ELR (cell line): Measurements from ENCODE around the gene ASF1B.
"Not testable (repeated sequence)": the region's sequence is repeated elsewhere in the genome, so short reads cannot be mapped to it uniquely, and the experiment has no call there.

Experiments used
- DNase-seq: peaks from one replicate; pipeline ENCODE4 v3.0.0-alpha.2; 2015; ENCODE audit warnings: low read depth

Gene ASF1B

DNA sequence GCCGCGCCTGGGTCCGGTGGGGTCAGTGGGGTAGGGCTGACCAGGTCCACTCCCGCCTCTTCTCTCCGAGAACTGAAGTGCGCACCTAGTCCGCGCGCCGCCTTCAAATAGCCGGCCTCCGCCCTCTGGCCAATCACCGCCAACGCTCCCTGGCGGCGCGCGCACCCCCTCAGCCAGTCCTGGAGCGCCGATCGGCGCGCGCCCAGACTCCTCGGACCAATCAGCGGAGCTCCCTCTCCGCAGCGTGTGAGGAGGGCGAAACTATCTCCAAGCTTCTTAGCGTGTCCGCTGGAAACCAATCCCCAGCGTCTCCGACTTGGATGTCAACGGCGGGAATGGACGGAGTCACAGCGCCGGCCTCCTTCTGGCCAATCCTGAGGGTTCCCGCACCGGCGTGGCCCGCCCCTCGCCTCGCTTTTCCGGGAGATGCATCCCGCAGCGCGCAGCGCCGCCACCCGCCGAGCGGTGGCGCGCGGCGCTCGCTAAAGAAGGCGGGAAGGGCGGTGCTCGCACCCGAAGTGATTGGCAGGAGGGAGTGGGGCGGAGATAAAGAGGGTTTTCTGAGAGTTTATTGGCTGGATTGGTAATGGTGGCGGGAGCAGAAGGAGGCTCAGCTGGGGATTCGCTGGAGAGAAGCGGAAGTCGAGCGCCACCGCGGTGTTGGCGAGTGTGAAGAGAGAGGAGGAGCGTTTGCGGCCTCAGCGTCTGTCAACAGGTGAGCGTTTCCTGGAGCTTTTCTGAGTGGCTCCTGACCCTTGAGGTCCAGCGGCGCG is at the start of gene ASF1B:
ASF1B (minus strand) TSS at position 81 of the 773 bp plus-strand sequence. CDS start 133 bp downstream, outside the sequence.
- peak; percentile 100 for DNase-seq

DNA sequence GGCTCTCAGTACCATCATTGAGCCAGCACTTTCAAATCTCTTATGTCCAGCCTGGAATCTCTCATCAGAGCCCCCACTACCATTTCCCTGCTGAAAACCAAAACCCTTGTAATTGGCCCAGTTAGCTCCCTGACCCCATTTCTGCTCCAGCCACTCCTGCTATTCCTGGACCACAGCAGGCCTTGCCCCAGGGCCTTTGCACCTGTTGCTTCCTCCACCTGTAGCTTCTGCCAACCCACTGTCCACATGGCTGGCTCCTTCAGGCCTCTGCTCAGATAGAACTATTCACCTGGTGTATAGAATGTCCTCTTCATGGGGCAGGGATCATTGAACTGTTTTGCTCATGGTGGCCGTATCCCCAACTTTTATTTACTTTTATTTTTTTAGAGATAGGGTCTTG is 49.3 kb upstream of the ASF1B start:
- not testable (repeated sequence) for DNase-seq

- DNase-seq, result no peak
Observed at GRCh38 chr19:14185158-14185557, 48.8 kb upstream of the ASF1B start.

- DNase-seq, result no peak
Observed at GRCh38 chr19:14183741-14184350, 47.5 kb upstream of the ASF1B start.

DNA sequence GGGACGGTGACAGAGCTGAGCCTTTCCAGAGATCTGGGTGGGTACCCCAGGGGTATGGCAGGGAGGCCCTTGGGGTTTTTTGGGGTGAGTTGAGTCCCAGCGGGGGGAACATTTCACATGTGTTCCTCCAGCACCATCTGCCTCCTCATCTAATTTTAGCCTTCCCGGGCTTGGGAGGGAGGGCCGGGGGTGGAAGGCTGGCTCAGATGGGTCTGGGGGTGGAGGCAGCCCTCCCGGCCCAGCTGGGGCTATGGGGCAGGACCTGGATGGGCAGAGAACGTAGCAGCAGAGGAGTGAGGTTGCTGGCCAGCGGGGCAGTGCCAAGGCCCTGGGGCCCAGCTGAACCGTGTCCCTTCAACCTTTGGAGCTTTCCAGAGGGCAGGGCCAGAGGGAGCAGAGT is 46.1 kb upstream of the ASF1B start:
- DNase-seq, result no peak

GRCh38 chr19:14181906-14182305 is 45.5 kb upstream of the ASF1B start:
- no peak for DNase-seq

- not testable (repeated sequence) for DNase-seq
Observed at GRCh38 chr19:14181199-14181598, 44.8 kb upstream of the ASF1B start.

GRCh38 chr19:14177496-14178074 is 41.2 kb upstream of the ASF1B start:
- DNase-seq, result no peak

GRCh38 chr19:14175351-14175792 is 39.0 kb upstream of the ASF1B start:
- DNase-seq, result no peak

DNA sequence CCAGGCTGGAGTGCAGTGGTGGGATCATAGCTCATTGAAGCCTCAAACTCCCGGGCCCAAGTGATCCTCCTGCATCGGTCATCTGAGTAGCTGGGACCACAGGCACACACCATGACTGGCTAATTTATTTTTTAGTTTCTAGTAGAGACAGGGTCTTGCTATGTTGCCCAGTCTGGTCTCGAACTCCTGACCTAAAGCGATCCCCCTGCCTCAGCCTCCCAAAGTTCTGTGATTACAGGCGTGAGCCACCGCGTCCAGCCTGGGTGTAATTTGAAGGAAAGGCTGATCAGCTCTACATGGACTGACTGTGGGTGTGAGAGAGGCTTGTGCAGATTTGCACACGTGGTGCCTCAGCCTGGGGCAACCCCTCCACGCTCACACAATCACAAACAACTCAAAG is 38.5 kb upstream of the ASF1B start:
- DNase-seq, result no peak

DNA sequence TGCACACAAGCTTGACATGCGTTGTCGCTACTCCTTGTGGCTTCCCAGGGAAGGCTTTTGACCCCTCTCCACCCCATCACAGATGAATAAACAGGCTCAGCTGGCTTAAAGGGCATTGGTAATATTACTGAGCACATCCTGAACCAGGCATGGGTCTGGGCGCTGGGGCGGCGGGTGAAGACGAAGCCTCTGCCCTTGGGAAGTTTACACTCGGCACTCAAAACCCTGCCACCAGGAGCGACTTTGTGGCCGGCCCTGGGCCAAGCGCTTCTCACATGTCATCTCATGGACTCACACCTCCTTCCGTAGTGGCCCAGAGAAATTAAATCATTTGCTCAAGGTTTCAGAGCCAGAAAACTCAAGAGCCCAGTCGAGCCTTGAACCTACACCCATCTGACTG is 32.6 kb upstream of the ASF1B start:
- DNase-seq, result no peak

GRCh38 chr19:14168259-14168972 is 32.0 kb upstream of the ASF1B start:
- no peak for DNase-seq

GRCh38 chr19:14167576-14168138 is 31.3 kb upstream of the ASF1B start:
- no peak for DNase-seq

- DNase-seq, result no peak
Observed at GRCh38 chr19:14166999-14167575, 30.7 kb upstream of the ASF1B start.

DNA sequence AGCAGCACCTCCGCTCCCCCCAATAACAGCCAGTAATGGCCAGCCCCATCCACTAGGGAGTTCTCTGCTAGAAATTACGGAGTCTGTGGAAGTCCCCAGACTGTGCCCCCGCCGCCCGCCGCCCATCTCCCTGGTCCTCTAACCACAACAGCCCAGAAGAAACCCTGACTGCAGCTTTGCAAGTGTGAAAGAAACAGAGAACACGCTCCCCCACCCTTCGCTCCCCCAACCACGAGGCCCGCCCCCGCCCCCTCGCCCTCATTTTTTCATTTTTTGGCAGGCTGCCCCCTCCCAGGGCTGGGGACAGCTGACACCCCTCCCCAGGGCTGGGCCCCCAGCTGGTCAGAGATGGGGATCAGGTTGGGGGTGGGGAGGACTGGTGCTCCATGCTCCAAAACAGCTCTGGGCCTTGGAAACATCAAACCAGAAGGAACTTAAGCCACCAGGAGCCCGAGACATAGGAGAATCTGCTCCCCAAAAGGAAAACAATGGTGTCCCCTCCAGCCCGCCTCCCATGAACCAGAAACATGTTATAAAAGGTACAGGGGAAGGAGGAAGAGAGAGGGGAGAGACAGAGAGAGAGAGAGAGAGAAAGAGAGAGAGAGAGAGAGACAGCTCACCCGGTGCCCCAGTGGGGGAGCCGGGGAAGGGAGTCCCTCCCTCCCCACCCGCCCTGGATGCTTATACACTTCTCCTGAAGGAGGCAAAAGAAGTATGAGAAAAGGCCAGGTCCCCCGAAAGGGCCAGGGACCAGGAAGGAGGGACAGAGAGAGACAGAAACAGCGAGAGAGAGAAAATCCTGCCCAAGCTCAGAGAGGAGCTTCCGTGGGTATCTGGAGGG is 29.8 kb upstream of the ASF1B start:
- no peak for DNase-seq

DNA sequence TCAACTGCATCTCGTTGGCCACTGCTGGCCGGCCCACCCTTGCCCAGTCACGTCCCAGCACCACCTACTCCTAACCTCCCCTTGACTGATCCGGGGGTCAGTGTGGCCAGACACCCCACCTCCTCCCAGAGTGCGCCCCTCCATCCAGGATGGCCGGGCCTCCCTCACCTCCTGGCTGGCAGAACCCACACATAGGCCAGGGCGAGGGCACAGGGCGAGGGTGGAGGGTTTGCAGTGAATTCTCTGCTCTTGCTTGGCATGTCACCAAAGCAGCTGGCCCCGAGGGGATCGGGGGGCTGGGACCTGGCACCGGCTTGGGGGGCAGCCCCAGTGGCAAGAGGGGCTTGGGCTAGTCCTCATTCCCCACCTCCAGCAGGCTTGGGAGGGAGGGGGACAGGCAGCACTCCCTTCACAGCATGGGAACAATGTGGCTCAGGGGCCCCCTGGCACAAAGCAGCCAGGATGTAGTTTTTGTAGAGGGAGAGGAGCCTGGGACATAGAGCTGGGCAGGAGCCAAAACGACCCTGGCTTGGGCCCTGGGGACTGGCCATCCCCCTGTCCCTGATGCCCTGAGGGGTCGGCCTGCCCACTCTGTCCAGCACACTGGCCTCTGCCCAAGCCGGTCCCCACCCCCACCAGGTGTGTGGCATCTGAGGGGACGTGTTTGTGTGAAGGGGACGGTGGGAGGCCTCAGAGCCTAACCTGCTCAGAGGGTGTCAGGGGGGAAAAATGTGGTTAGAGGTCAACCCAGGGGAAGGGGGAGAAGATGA is 28.5 kb upstream of the ASF1B start:
- no peak for DNase-seq

- DNase-seq, result no peak
Observed at GRCh38 chr19:14164082-14164481, 27.7 kb upstream of the ASF1B start.

GRCh38 chr19:14162871-14163297 is 26.5 kb upstream of the ASF1B start:
- no peak for DNase-seq

DNA sequence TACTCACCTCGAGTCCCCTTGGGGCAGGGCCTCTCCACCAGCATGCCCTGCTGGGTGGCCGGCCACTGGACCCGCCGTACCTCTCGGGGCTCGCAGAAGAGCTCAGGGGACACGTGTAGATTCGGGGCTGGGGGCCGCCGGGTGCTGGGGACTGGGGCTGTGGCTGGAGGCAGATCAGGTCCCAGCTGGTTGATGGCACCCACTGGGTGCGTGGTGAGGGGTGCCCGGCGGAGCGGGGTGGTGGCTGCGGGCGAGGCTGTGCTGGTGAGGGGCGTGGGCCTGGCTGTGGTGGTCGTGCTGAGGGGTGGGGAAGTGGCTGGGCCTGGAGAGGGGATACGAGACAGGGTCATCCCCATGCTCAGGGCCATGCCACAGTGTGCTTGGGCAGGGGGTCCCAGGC is 24.9 kb upstream of the ASF1B start:
- DNase-seq, result no peak

GRCh38 chr19:14160017-14160703 is 23.8 kb upstream of the ASF1B start:
- no peak for DNase-seq
